K562 (cell line): ENCODE results near the gene CYTH4. TPM values are rescaled to one million over a fixed set of nuclear protein-coding genes. Genes with fewer than 3 reads are reported as not detected.

Experiments
- CBX5 ChIP-seq: IDR thresholded peaks from 2 replicates; pipeline ENCODE4 v1.6.1; 2014; ENCODE audit warnings: low read depth, borderline replicate concordance
- DEAF1 ChIP-seq: fragments of 450-650 bp; formaldehyde crosslinking; IDR thresholded peaks from 2 replicates; pipeline ENCODE4 v1.4.0; 2020; ENCODE audit warnings: mild to moderate bottlenecking, moderate library complexity
- EGR1 ChIP-seq: fragments of 450-650 bp; conservative IDR thresholded peaks from 2 replicates; pipeline ENCODE4 v1.6.1; 2017; ENCODE audit warnings: mild to moderate bottlenecking
- FOS ChIP-seq: IDR thresholded peaks from 3 replicates; pipeline ENCODE4 v1.6.1; 2011; ENCODE audit not compliant: insufficient read length; ENCODE audit errors: extremely low read depth
- FOSL1 ChIP-seq: fragments of 200-800 bp; sonication (Bioruptor generic); conservative IDR thresholded peaks from 2 replicates; pipeline ENCODE4 v1.6.1; 2016; ENCODE audit warnings: missing genetic modification characterization, missing compliant biosample characterization
- MAFK ChIP-seq: IDR thresholded peaks from 2 replicates; pipeline ENCODE4 v1.6.1; 2011; ENCODE audit warnings: low read length, improper control_type of control experiment
- POLR2AphosphoS2 ChIP-seq: IDR thresholded peaks from 2 replicates; pipeline ENCODE4 v1.6.1; 2012; ENCODE audit warnings: low read length, improper control_type of control experiment
- PRDM10 ChIP-seq: fragments of 450-650 bp; IDR thresholded peaks from 2 replicates; pipeline ENCODE4 v1.6.1; 2018; ENCODE audit not compliant: partially characterized antibody
- SMARCE1 ChIP-seq: fragments of 450-650 bp; IDR thresholded peaks from 2 replicates; pipeline ENCODE4 v1.7.1; 2016; ENCODE audit warnings: mild to moderate bottlenecking
- TOE1 ChIP-seq, 2 experiments: fragments of 450-650 bp in 1 of 2; sonication (generic) in 1 of 2; formaldehyde crosslinking in 1 of 2; IDR thresholded peaks; 2 replicates each; pipeline versions ENCODE4 v1.7.1 to v1.8.0; 2016 to 2022; ENCODE audit warnings: borderline replicate concordance in 2 of 2, mild to moderate bottlenecking in 2 of 2, antibody characterized with exemption in 1 of 2, inconsistent platforms in 1 of 2, low read depth in 1 of 2, missing genetic modification reagents in 1 of 2, moderate library complexity in 1 of 2
- VEZF1 ChIP-seq: fragments of 200-800 bp; sonication (Bioruptor generic); IDR thresholded peaks from 2 replicates; pipeline ENCODE4 v1.6.1; 2017; ENCODE audit warnings: missing genetic modification characterization, missing compliant biosample characterization
- ZNF780A ChIP-seq: fragments of 250-450 bp; sonication (Bioruptor Pico); IDR thresholded peaks from 2 replicates; pipeline ENCODE4 v1.5.0; 2021; ENCODE audit warnings: mild to moderate bottlenecking
- polyA plus RNA-seq, 8 experiments: library from polyadenylated mRNA; depleted of rRNA in 4 of 8; stranded (reverse) in 5 of 8; unstranded in 3 of 8; fragments of >200 nt; fragmentation: Nextera tagmentation in 2 of 8; fragmentation: Illumina TruSeq in 1 of 8; extraction: Ambion mirVana in 2 of 8; extraction: Trizol in 1 of 8; gene quantifications; 2 replicates each; pipeline versions ENCODE4 v1.2.1 to v1.2.3, GENCODE V29; 2011 to 2014; ENCODE audit warnings: inconsistent platforms in 1 of 8, missing spikeins in 1 of 8
- total RNA-seq, 7 experiments: library from RNA; depleted of rRNA in 6 of 7; stranded (reverse); fragments of >200 nt in 6 of 7; fragmentation: Illumina TruSeq in 2 of 7; extraction: Trizol in 2 of 7; gene quantifications; 2 replicates each; pipeline versions ENCODE4 v1.2.1 to v1.2.3, GENCODE V29; 2011 to 2021; ENCODE audit warnings: low replicate concordance in 1 of 7

The CYTH4 gene
- total and polyA plus RNA-seq, 9 of the 15 experiments (the other 6 are each of a cell fraction or from before 2014, with no cell fraction given): 0.03 to 2.0 (median 0.61) TPM; not detected in 1

- TF ChIP-seq VEZF1 (peak; percentile 37; the same call in 1 of the 2 replicates), FOSL1 (tag) (peak; percentile 79), ZNF780A (CRISPR knock-in tag) (no peak), FOS (no peak), DEAF1 (CRISPR knock-in tag) (no peak), POLR2AphosphoS2 (no peak), TOE1 (IDR thresholded peaks at IDR 0.05; ENCODE audit: borderline replicate concordance) (peak; percentile 42; the same call in 1 of the 2 replicates), TOE1 (CRISPR knock-in tag; IDR thresholded peaks at IDR 0.05; ENCODE audit: borderline replicate concordance, low read depth) (no peak), EGR1 (peak; percentile 60), MAFK (peak; percentile 52; the same call in 1 of the 2 replicates), PRDM10 (no peak), CBX5 (no peak), SMARCE1 (peak; percentile 24; the same call in 1 of the 2 replicates)
These were observed 9.0 kb upstream of the CYTH4 start (continued) for GRCh38 chr22:37273126-37273845.
